HCT116 (cell line): ENCODE measurements around the gene PDE4D.

Experiments used
- EZH2 ChIP-seq: fragments of 200-600 bp; sonication (generic); IDR thresholded peaks from 2 replicates; pipeline ENCODE4 v1.6.1; 2017; ENCODE audit warnings: antibody characterized with exemption, mixed run types
- EZH2phosphoT487 ChIP-seq: fragments of 200-600 bp; IDR thresholded peaks from 2 replicates; pipeline ENCODE4 v1.6.1; 2018; ENCODE audit warnings: antibody characterized with exemption, borderline replicate concordance
- JUND ChIP-seq: IDR thresholded peaks from 2 replicates; pipeline ENCODE4 v1.6.1; 2012
- POLR2A ChIP-seq: IDR thresholded peaks from 2 replicates; pipeline ENCODE4 v1.7.0; 2011; ENCODE audit warnings: borderline replicate concordance; ENCODE audit not compliant: insufficient read depth, insufficient read length; ENCODE audit errors: extremely low read depth
- POLR2AphosphoS5 ChIP-seq: IDR thresholded peaks from 2 replicates; pipeline ENCODE4 v1.6.1; 2011; ENCODE audit warnings: mild to moderate bottlenecking, low read depth, low read length, moderate library complexity
- RAD21 ChIP-seq: IDR thresholded peaks from 2 replicates; pipeline ENCODE4 v1.6.1; 2012; ENCODE audit warnings: low read depth, mild to moderate bottlenecking
- SIN3A ChIP-seq: IDR thresholded peaks from 2 replicates; pipeline ENCODE4 v1.6.1; 2012; ENCODE audit warnings: low read depth
- YY1 ChIP-seq: IDR thresholded peaks from 2 replicates; pipeline ENCODE4 v1.6.1; 2011; ENCODE audit warnings: low read length, low read depth, moderate library complexity, mild to moderate bottlenecking; ENCODE audit not compliant: insufficient replicate concordance; ENCODE audit errors: extremely low read depth
- ZFX ChIP-seq: fragments of 450-650 bp; IDR thresholded peaks from 2 replicates; pipeline ENCODE4 v1.6.1; 2017
- ZNF274 ChIP-seq: fragments of 200-500 bp; sonication (Bioruptor generic); IDR thresholded peaks from 2 replicates; pipeline ENCODE4 v1.6.1; 2014; ENCODE audit warnings: mild to moderate bottlenecking, low read depth, low read length, inconsistent platforms
- TF ChIP-seq, protein P1 (sequence below): IDR thresholded peaks from 2 replicates; pipeline ENCODE4 v1.6.1; 2012; ENCODE audit warnings: low read depth
- TF ChIP-seq, protein P2 (sequence below), 3 experiments: fragments of 200-600 bp in 1 of 3; sonication (generic) in 1 of 3; IDR thresholded peaks in 2 of 3; conservative IDR thresholded peaks in 1 of 3; 2 replicates each; pipeline ENCODE4 v1.5.1; 2012 to 2017; ENCODE audit warnings: low read depth in 2 of 3, low read length in 2 of 3, antibody characterized with exemption in 1 of 3, borderline replicate concordance in 1 of 3, control low read depth in 1 of 3, mild to moderate bottlenecking in 1 of 3, mixed read lengths in 1 of 3, mixed run types in 1 of 3, moderate library complexity in 1 of 3; ENCODE audit not compliant: insufficient read depth in 1 of 3
- TF ChIP-seq, protein P3 (sequence below): IDR thresholded peaks from 2 replicates; pipeline ENCODE4 v1.6.1; 2012

DNA sequence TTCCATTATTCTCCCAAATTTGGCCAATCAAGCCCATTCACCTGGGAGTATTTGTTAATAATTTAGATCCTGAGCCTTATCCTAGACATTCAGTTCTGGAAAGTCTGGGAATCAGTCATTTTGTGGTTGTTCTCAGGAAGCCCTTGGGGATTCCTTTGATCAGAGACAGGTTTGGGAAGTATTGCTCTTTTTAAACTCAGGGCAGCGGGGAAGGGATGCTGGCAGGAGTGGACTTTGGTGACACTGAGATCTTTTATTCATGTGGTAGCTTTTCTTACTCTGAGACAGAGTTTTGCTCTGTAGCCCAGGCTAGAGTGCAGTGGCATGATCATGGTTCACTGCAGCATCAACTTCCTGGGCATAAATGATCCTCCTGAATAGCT is 723.8 kb downstream of the PDE4D start:
- TF ChIP-seq, protein P1, sequence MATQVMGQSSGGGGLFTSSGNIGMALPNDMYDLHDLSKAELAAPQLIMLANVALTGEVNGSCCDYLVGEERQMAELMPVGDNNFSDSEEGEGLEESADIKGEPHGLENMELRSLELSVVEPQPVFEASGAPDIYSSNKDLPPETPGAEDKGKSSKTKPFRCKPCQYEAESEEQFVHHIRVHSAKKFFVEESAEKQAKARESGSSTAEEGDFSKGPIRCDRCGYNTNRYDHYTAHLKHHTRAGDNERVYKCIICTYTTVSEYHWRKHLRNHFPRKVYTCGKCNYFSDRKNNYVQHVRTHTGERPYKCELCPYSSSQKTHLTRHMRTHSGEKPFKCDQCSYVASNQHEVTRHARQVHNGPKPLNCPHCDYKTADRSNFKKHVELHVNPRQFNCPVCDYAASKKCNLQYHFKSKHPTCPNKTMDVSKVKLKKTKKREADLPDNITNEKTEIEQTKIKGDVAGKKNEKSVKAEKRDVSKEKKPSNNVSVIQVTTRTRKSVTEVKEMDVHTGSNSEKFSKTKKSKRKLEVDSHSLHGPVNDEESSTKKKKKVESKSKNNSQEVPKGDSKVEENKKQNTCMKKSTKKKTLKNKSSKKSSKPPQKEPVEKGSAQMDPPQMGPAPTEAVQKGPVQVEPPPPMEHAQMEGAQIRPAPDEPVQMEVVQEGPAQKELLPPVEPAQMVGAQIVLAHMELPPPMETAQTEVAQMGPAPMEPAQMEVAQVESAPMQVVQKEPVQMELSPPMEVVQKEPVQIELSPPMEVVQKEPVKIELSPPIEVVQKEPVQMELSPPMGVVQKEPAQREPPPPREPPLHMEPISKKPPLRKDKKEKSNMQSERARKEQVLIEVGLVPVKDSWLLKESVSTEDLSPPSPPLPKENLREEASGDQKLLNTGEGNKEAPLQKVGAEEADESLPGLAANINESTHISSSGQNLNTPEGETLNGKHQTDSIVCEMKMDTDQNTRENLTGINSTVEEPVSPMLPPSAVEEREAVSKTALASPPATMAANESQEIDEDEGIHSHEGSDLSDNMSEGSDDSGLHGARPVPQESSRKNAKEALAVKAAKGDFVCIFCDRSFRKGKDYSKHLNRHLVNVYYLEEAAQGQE = no peak
- TF ChIP-seq, protein P2, sequence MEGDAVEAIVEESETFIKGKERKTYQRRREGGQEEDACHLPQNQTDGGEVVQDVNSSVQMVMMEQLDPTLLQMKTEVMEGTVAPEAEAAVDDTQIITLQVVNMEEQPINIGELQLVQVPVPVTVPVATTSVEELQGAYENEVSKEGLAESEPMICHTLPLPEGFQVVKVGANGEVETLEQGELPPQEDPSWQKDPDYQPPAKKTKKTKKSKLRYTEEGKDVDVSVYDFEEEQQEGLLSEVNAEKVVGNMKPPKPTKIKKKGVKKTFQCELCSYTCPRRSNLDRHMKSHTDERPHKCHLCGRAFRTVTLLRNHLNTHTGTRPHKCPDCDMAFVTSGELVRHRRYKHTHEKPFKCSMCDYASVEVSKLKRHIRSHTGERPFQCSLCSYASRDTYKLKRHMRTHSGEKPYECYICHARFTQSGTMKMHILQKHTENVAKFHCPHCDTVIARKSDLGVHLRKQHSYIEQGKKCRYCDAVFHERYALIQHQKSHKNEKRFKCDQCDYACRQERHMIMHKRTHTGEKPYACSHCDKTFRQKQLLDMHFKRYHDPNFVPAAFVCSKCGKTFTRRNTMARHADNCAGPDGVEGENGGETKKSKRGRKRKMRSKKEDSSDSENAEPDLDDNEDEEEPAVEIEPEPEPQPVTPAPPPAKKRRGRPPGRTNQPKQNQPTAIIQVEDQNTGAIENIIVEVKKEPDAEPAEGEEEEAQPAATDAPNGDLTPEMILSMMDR (IDR thresholded peaks at IDR 0.05 in 2 of 3, conservative IDR thresholded peaks at IDR 0.05 in 1 of 3; ENCODE audit: borderline replicate concordance in 1 of 3, insufficient read depth in 1 of 3, low read depth in 2 of 3, low read length in 2 of 3) = no peak
- TF ChIP-seq POLR2A = no peak
- TF ChIP-seq, protein P3, sequence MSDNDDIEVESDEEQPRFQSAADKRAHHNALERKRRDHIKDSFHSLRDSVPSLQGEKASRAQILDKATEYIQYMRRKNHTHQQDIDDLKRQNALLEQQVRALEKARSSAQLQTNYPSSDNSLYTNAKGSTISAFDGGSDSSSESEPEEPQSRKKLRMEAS = no peak
- TF ChIP-seq RAD21 = no peak
- TF ChIP-seq EZH2phosphoT487 = no peak
- no peak for TF ChIP-seq POLR2AphosphoS5
- TF ChIP-seq SIN3A = no peak
- no peak for TF ChIP-seq EZH2
- no peak for TF ChIP-seq ZNF274
- no peak for TF ChIP-seq JUND
- no peak for TF ChIP-seq YY1
- no peak for TF ChIP-seq ZFX
